ENCODE data around the gene HTR1A. TPM values are rescaled to one million over a fixed set of nuclear protein-coding genes. Genes with fewer than 3 reads are reported as not detected.

Gene HTR1A
- total RNA-seq (not detected), total RNA-seq (0 to 0.12 (median 0) reads per million in 172 experiments)
- not detected for polyA plus RNA-seq (2013, experiment 1 of 2)
- polyA plus RNA-seq (2013, experiment 2 of 2): not detected

- Mint-ChIP-seq H3K9me3 (peaks cover 3% of the 10 kb centered on the region), H3K4me3 (no peak within 1 kb of the TSS), H3K27ac (no peak within 1 kb of the TSS), H3K27me3 (peaks cover 43% of the 10 kb centered on the region), H3K36me3 (ENCODE audit: low read depth) (no peaks in the 10 kb centered on the region), H3K4me1 (ENCODE audit: low read depth) (no peaks in the 10 kb centered on the region)
- Histone ChIP-seq H3K9me3 (ENCODE audit: control insufficient read depth in 1 of 2, insufficient read depth in 1 of 2, low read length in 2 of 2) (peaks cover 0 to 31% of the 10 kb centered on the region in 2 experiments), H3K27ac (ENCODE audit: low read depth in 1 of 2, low read length in 2 of 2) (no peak within 1 kb of the TSS), H3K36me3 (ENCODE audit: insufficient read depth, low read length) (no peaks in the 10 kb centered on the region), H3K4me3 (ENCODE audit: low read length) (no peak within 1 kb of the TSS), H3K4me1 (ENCODE audit: insufficient read depth, low read length) (no peaks in the 10 kb centered on the region), H3K27me3 (ENCODE audit: control insufficient read depth in 1 of 2, insufficient read depth in 2 of 2, low read length in 2 of 2) (peaks cover 24 to 31% of the 10 kb centered on the region in 2 experiments)
- intact Hi-C loops (cut with DNase I, micrococcal nuclease): loop anchor here in 1 of 2 experiments (10.0 kb wide), 1 partner anchor 1517 kb away; no protein-coding TSS in a partner anchor
- POLR2A ChIA-PET: no interaction called here
- CTCF ChIA-PET: no interaction called here
- no peak for ATAC-seq (ENCODE audit: poor library complexity)
- DNase-seq: no peak
- TF ChIP-seq, protein P1, sequence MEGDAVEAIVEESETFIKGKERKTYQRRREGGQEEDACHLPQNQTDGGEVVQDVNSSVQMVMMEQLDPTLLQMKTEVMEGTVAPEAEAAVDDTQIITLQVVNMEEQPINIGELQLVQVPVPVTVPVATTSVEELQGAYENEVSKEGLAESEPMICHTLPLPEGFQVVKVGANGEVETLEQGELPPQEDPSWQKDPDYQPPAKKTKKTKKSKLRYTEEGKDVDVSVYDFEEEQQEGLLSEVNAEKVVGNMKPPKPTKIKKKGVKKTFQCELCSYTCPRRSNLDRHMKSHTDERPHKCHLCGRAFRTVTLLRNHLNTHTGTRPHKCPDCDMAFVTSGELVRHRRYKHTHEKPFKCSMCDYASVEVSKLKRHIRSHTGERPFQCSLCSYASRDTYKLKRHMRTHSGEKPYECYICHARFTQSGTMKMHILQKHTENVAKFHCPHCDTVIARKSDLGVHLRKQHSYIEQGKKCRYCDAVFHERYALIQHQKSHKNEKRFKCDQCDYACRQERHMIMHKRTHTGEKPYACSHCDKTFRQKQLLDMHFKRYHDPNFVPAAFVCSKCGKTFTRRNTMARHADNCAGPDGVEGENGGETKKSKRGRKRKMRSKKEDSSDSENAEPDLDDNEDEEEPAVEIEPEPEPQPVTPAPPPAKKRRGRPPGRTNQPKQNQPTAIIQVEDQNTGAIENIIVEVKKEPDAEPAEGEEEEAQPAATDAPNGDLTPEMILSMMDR (IDR thresholded peaks at IDR 0.05): no peak
Measured at GRCh38 chr5:63962279-63962678, at the start of gene HTR1A. Gene HTR1A, minus strand, starts transcription at chr5:63962445. Its CDS starts 726 bp downstream, at chr5:63961719.

GRCh38 chr5:64003966-64004365 lies 41.7 kb upstream of the HTR1A start:
- Histone ChIP-seq H3K36me3 (ENCODE audit: insufficient read depth, low read length) (no peaks in the 10 kb centered on the region), H3K4me3 (ENCODE audit: low read length) (no peak overlapping the region), H3K27ac (ENCODE audit: low read depth in 1 of 2, low read length in 2 of 2) (no peak overlapping the region), H3K27me3 (ENCODE audit: control insufficient read depth in 1 of 2, insufficient read depth in 2 of 2, low read length in 2 of 2) (no peaks in the 10 kb centered on the region), H3K9me3 (ENCODE audit: control insufficient read depth in 1 of 2, insufficient read depth in 1 of 2, low read length in 2 of 2) (no peaks in the 10 kb centered on the region), H3K4me1 (ENCODE audit: insufficient read depth, low read length) (no peaks in the 10 kb centered on the region)
- POLR2A ChIA-PET: no interaction called here
- H3K27ac Mint-ChIP-seq: no peak overlapping the region
- ATAC-seq (ENCODE audit: poor library complexity) (no peak), DNase-seq (no peak)
- no peak overlapping the region for H3K4me3 Mint-ChIP-seq
- CTCF ChIA-PET: no interaction called here
- TF ChIP-seq, protein P1 (IDR thresholded peaks at IDR 0.05): no peak
- no peaks in the 10 kb centered on the region for H3K27me3 Mint-ChIP-seq
- peaks cover 2% of the 10 kb centered on the region for H3K9me3 Mint-ChIP-seq
- H3K4me1 Mint-ChIP-seq (ENCODE audit: low read depth): no peaks in the 10 kb centered on the region
- intact Hi-C loops (cut with DNase I, micrococcal nuclease): no loop called here
- H3K36me3 Mint-ChIP-seq (ENCODE audit: low read depth): no peaks in the 10 kb centered on the region

DNA sequence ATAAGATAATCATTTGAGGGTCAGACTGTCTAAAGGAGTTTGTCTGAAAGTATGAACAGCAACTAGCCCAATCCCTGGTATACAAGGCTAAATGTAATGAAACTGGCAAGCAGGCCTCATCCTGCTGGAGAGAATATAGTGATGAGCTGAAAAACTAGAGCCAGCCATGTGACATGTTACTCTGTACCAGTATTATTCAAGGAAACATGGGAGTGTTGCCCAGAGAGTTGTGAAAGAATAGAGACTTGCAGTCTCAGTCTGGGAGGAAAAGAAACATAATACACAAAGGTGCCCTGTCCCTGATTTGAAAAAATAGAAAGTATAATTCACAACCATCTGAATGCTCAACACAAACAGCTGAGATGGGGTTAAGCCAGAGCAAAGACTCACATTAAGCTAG lies 37.9 kb upstream of the HTR1A start:
- Mint-ChIP-seq H3K36me3 (ENCODE audit: low read depth) (no peaks in the 10 kb centered on the region), H3K27me3 (no peaks in the 10 kb centered on the region), H3K27ac (no peak overlapping the region), H3K4me1 (ENCODE audit: low read depth) (no peaks in the 10 kb centered on the region), H3K9me3 (peaks cover 5% of the 10 kb centered on the region), H3K4me3 (no peak overlapping the region)
- CTCF ChIA-PET: no interaction called here
- DNase-seq (no peak), ATAC-seq (ENCODE audit: poor library complexity) (no peak)
- Histone ChIP-seq H3K9me3 (ENCODE audit: control insufficient read depth in 1 of 2, insufficient read depth in 1 of 2, low read length in 2 of 2) (peaks cover 0 to 4% of the 10 kb centered on the region in 2 experiments), H3K27ac (ENCODE audit: low read depth in 1 of 2, low read length in 2 of 2) (no peak overlapping the region), H3K4me3 (ENCODE audit: low read length) (no peak overlapping the region), H3K4me1 (ENCODE audit: insufficient read depth, low read length) (no peaks in the 10 kb centered on the region), H3K27me3 (ENCODE audit: control insufficient read depth in 1 of 2, insufficient read depth in 2 of 2, low read length in 2 of 2) (no peaks in the 10 kb centered on the region), H3K36me3 (ENCODE audit: insufficient read depth, low read length) (no peaks in the 10 kb centered on the region)
- TF ChIP-seq, protein P1 (IDR thresholded peaks at IDR 0.05): no peak
- POLR2A ChIA-PET: no interaction called here
- intact Hi-C loops (cut with DNase I, micrococcal nuclease): no loop called here
